NT2/D1 (cell line): Measurements from ENCODE around the gene SRSF7.

Source experiments
- SUZ12 ChIP-seq: IDR thresholded peaks from 2 replicates; pipeline ENCODE4 v1.6.1; 2011; ENCODE audit not compliant: insufficient read length, insufficient read depth; ENCODE audit errors: extremely low read depth
- ZNF274 ChIP-seq: IDR thresholded peaks from 2 replicates; pipeline ENCODE4 v1.6.1; 2011; ENCODE audit warnings: mild to moderate bottlenecking, low read depth, low read length

- TF ChIP-seq ZNF274 (no peak), SUZ12 (no peak)
Observed at GRCh38 chr2:38744399-38744780, 6.8 kb downstream of the SRSF7 start.
